ENCODE results near the gene PPP4R3A. TPM values are rescaled to one million over a fixed set of nuclear protein-coding genes. Genes with fewer than 3 reads are reported as not detected.
A peak's percentile ranks its signal among the peaks of the same experiment; 100 is the strongest.
"Not testable (repeated sequence)": the region's sequence is repeated elsewhere in the genome, so short reads cannot be mapped to it uniquely, and the experiment has no call there.

The PPP4R3A gene
- 54.3 TPM for polyA plus RNA-seq (2013, experiment 1 of 2; ENCODE audit: insufficient read length)
- 51.0 TPM for polyA plus RNA-seq (2013, experiment 2 of 2; ENCODE audit: insufficient read length)

DNA sequence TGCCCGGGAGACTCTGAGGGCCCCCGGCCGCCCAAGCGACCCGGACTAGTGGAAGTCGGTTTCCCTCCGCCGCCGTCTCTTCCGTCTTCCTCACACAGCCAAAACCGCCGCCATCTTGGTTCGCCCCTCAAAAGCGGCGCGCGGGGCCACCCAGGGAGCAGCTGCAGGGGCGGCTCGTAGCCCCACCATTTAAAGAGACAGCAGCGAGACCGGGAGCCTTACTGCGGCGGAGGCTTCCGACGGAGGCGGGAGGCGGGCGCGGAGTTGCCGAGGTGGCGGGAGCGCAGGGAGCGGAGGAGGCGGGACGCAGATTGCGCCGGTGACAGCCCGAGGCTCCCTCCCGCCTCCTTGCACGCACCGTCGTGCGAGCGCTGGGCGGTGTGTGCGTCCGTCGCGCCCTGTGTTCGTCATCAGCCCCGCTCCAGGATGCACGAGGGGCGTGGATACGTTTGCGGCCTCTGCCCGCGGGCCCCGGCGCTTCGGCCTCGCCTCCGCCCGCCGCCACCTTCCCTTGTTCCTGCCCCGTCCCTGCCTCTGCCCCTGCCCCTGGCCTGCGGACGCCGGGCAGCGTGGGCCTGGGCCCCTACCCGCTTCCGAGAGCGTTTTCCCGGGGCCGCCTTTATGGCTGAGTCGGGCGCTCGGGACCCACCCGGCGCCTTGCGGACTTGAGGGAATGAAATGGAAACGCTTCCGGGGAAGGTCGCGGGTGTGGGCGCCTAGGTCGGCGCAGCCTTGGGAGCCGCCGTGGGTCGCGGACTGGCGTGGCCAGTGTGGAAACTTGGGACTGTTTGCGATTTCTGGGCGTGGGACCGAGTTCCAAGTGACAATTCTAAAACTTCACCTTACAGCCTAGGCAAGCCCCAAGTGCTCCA, at the start of gene PPP4R3A:
Gene PPP4R3A (minus strand): TSS at position 140 of the 872 bp plus-strand sequence. CDS start 663 bp downstream, outside the sequence.
- DNase-seq: peak; percentile 98

DNA sequence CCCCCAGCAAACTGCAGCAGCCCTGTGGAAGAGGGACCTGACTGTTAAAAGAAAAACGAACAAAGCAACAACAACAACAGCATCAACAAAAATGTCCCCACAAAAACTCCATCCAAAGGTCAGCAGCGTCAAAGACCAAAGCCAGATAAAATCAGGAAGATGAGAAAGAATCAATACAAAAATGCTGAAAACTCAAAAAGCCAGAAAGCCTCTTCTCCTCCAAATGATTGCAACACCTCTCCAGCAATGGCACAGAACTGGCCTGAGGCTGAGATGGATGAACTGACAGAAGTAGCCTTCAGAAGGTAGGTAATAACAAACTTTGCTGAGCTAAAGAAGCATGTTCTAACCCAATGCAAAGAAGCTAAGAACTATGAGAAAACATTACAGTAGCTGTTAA, 45.4 kb upstream of the PPP4R3A start:
- no peak for DNase-seq

DNA sequence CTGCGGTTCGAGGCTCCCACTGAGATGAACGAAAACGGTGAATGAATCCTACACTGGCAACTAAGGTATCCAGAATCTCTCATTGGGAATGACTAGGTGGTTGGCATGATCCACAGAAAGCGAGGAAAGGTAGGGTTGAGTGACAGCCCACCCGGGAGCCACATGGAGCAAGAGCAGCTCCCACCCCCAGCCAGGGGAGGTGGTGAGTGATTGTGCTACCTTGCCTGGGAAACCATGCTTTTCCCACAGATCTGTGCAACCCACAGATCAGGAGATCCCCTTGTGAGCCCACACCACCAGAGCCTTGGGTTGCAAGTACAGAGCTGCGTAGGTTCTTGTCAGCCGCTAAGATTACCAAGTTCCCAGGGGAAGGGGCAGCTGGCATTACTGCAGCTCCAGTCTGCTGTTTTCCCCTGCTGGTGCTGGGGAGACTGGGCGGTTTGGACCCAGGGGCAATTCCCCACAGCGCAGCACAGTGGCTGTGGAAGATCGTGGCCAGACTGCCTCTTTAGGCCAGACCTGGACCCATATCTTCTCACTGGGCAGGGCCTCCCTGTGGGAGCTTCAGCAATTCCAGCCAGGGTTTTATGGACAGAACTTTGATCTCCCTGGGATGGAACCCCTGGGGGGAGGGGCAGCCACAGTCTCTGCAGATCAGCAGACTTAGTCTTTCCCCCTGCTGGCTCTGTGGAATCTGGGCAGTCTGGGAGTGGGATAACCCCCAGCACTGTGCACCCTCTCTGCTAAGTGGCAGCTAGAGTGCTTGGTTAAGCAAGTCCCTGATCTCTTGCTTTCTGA, 44.6 kb upstream of the PPP4R3A start:
- DNase-seq: no peak

DNA sequence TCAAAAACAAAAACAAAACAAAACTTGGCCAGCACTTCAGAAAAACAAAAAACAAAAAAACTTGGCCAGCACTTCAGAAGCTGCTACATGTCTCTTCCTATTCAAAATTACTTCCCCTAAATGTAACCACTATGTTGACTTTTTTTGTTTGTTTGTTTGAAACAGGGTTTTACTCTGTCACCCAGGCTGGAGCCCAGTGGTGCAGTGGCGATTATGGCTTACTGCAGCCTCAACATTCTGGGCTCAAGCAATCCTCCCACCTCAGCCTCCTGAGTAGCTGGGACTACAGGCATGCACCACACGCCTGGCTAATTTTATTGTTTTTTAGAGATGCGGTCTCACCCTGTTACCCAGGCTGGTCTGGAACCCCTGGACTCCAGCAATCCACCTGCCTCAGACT, 38.0 kb upstream of the PPP4R3A start:
- no peak for DNase-seq

DNA sequence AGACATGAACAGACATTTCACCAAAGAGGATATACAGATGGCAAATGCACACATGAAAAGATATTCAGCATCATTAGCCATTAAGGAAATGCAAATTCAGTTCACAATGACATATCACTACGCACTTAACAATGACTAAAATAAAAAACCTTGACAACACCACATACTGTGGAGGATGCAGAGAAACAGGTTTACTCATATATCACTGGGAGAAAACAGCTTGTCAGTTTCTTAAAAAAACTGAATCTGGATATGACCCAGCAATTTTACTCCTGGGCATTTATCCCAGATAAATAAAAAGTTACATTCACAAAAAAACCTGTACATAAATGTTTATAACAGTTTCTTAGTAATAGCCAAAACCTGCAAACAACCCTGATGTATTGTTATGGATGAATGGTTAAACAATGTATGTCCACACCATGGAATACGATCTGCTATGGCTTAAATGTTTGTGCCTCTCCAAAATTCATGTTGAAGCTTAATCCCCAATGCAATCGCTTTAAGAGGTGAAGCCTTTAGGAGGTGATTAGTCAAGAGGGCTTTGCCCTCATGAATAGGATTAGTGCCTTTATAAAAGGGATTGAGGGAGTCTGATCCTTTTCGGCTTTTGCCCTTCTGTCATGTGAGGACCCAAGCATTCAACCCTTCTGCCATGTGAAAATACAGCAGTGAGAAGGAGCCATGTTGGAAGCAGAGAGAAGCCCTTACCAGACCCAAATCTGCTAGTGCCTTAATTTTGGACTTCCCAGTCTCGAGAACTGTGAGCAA, 36.0 kb upstream of the PPP4R3A start:
- DNase-seq: no peak

DNA sequence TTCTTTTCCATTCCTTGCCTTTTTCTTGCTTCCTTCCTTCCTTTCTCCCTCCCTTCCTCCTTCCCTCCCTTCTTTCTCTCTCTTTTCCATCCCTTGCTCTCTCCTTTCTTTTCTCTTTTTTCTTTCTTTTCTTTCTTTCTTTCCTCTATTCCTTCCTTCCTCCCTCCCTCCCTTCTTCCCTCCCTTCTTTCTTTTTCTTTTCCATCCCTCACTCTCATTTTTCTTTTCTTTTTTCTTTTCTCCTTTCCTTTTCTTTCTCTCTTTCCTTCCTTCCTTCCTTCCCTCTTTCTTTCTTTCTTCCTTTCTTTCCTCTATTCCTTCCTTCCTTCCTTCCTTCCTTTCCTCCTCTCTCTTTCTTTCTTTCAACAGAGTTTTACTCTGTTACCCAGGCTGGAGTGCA, 35.1 kb upstream of the PPP4R3A start:
- no peak for DNase-seq

DNA sequence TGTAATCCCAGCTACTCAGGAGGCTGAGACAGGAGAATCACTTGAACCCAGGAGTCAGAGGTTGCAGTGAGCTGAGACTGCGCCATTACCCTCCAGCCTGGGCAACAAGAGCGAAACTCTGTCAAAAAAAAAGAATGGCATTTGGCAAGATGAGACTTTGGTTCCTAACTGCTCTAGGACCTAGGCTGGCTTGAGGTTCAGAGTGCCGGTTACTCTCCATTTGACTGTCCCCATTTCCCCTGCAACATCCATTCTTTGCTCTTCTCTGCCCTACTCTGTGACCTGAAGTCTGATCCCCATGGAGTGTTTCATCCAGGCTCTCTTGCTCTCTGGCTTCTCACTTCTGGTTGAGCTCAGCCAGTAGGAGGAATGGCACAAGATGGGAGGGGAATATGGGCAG, 26.2 kb upstream of the PPP4R3A start:
- no peak for DNase-seq

DNA sequence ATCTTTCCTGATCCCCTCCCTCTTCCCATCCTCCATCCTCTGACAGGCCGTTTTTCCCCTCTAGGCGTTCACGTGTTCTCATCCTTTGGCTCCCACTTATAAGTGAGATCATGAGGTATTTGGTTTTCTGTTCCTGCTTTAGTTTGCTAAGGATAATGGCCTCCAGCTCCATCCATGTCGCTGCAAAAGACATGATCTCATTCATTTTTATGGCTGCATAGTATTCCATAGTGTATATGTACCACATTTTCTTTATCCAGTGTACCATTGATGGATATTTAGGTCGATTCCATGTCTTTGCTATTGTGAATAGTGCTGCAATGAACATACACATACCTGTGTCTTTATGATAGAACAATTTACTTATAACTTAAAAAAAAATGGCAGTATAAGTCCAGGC, 23.9 kb upstream of the PPP4R3A start:
- DNase-seq: not testable (repeated sequence)

DNA sequence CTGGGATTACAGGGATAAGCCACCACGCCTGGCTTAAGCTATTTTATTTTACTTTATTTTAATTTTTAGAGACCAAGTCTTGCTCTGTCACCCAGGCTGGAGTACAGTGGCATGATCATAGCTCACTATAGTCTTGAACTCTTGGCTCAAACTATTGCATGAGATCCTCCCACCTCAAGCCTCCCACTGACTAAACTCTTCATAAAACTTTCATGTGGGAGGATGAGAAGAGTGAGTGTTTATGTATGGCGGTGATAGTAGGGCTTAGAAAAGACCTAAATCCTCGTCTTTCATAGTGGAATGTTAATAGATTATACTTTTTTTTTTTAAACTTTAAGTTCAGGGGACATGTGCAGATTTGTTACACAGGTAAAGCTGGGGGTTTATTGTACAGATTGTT, 23.5 kb upstream of the PPP4R3A start:
- no peak for DNase-seq

DNA sequence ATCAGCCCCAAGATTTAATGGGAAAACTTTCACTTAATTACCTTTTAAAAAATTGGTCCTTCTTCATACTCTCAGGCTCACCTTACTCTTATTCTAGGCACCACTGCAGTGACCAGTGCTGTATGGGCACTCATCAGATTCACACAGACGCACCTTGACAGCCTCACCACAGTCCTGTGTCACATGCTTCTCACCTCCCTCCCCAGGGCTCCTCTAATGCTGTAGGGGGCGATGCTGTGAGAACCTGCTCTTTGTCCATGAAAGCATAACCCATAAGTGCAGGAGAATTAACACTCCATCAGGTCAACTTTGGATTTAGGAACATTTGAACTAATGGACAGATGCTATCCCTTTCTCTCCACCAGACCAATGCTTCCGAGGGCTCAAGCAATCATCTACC, 13.9 kb upstream of the PPP4R3A start:
- no peak for DNase-seq

DNA sequence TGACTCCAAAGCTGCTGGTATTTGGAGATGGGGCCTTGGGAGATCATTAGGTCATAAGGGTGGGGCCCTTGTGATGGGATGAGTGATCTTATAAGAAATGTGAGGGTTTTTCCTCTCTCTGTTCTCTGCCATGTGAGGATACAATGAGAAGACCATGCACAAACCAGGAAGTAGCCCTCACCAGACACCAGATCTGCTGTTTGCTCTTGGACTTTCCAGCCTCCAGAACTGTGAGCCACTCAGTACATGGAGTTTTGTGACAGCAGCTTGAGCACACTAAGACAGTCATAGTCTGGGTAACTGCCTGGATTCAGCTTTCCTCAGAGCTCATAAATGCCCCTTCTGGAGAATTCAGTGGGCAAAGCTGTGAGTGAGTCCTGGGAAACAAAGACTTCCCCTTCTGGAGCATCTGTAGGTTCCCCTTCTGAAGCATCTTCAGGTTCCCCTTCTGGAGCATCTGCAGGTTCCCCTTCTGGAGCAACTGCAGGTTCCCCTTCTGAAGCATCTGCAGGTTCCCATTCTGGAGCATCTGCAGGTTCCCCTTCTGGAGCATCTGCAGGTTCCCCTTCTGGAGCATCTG, 11.0 kb upstream of the PPP4R3A start:
- no peak for DNase-seq

DNA sequence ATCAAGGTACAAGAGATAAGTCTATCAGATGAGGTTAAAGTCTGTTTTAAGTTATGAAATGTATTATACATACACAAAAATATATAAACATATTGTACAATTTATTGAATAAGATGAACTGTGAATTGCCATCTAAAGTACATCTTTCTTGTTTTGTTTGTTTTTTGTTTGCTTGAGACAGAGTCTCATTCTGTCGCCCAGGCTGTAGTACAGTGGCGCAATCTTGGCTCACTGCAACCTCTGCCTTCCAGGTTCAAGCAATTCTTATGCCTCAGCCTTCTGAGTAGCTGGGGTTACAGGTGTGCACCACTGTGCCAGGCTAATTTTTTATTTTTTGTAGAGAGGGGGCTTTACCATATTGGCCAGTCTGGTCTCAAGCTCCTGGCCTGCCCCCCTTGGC, 10.0 kb upstream of the PPP4R3A start:
- DNase-seq: no peak

DNA sequence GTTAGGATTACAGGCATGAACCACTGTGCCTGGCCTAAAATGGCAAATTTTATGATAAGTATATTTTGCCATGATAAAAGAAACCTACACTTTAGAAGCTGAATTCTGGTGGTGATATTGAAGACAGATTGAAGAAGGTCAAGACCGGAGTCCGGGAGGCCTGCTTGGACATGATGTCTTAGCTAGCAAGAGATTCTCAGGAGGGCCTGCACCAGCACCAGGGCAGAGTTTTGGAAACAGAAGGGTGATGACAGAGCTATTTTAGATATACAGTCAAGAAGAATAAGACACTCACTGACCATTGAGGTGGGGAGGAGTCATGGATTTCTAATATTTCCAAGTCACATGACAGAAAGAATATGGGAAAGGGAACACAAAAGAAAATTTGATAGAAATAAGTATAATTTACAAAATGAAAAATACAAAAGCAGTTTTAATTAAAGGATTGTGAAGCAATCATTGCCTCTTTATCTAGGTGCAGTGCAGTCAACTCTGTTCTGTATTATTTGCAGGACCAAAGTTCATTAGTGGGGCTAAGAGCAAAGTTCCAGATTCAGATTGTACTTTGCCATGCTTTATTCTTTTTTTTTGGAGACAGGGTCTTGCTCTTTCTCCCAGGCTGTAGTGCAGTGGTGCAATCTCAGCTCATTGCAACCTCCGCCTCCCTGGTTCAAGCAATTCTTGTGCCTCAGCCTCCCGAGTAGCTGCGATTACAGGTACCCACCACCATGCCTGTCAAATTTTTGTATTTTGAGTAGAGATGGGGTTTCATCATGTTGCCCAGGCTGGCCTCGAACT, 9.3 kb upstream of the PPP4R3A start:
- no peak for DNase-seq

DNA sequence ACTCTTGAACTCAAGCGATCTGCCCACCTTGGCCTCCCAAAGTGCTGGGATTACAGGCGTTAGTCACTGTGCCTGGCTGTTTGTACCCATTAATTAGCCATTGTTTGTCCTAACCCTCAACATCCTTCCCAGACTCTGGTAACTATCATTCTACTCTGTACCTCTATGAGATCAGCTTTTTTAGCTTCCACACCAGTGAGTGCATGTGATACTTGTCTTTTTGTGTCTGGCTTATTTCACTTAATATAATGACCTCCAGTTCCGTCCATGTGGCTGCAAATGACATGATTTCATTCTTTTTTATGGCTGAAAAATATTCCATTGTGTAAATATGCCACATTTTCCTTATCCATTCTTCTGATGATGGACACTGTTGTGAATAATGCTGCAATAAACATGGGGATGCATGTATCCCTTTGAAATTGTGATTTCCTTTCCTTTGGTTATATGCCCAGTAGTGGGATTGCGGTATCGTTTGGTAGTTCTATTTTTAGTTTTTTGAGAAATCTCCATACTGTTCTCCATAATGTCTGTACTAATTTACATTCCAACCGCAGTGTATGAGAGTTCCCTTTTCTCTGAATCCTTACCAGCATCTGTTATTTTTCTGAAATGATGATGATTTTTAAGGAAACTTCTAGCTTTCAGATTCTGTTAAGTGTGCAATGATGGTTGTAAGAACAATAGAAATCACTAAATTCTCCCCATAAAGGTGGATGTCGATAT, 6.7 kb upstream of the PPP4R3A start:
- no peak for DNase-seq

DNA sequence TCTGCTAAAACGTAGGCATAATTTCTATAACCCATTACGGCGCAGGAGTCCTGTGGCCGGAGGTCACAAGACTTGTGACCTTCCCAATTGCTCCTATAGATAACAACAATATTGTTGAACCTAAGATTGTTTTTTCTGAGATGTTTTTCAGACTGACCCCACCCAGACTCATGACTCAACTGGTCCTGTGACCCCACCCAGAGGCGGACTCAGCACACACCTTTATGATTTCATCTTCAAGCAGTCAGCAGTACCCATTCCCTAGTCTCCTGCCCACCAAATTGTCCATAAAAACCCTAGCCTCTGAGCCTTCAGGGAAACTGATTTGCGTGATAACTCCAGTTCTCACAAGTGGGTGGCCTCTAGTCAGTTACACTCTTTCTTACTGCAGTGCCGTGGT, 5.9 kb upstream of the PPP4R3A start:
- no peak for DNase-seq

DNA sequence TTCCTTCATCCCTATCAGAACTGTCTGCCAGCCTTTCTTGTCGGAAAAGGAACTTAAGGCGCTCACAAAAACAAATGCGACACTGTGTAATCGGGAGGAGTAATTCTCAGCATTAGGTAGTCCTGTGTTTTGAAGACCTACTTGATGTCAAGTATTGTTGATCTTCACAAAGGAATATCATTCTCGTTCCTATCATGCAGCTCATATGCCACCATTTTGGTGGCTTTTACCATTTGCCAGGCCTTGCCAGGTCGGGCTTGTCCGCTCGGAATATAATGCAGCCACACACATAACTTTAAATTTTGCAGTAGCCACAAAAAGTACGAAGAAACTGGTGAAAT, 903 bp upstream of the PPP4R3A start:
- no peak for DNase-seq

DNA sequence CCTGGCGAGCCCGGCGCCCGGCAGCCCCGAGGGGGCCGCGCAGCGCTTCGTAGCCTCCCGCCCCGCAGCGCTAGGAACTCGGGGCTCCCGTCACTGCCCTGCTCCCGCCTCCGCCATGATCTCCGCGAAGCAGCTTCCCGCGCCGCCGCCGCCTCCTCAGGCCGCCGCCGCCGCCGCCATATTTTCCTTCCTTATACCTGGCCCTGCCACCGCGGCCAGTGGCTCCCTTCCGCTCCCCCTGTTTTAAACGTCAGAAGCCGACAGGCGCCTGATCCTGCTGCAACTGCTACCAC, 286 bp downstream of the PPP4R3A start:
- no peak for DNase-seq

DNA sequence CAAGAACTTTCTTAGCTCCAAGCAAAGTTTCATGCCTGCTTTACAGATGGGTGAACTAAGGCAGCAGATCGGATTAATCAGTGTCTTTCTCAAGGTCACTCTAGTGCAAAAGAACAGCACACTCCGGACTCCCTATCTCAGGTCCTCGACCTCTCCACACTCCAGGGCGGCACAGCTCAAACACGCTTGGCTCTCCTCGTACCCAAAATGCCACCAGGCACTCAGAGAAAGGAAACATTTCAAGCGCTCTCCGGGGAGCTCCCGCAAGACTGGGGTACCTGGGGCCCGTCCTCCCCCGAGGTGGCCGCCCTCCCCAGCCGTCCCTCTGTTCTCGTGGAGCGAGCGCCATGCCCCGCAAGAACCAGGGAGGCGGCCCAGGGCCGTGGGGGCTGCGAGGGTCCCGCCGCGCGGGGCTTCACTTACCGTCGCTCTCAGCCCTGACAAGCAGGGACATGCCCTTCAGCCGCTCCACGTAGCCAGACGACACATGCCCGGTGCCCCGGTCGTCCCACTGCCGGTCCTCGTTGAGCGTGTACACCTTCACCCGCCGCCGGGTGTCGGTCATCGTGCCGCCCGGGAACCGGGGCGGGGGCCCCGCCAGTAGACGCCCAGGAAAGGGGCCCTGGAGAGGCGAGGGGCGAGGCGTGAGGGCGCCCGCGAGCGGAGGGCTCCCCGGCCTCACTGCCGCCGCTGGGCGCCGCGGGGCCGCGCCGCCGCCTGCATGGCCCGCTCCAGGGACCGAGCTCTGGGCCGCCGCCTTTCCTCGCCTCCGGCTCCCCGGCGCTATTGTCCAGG, 830 bp downstream of the PPP4R3A start:
- peak; percentile 16 for DNase-seq

DNA sequence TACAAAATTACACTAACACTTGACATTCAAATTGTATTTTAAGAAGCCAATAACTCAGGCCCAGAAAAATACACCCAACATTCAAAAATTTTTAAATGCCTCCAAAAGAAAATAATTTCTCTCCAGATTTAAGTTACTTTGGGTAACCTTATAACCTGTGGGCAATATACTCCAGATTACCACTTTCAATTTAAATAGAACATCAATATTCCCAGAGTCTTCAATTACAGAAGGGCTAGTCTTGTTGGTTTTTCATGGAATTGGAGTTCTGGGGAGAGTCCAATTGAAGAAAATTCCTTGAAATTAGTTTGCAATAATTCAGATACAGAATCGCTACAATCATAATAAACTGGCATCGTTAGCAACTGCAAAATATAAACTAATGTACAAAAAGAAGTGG, 2.0 kb downstream of the PPP4R3A start:
- DNase-seq: no peak

DNA sequence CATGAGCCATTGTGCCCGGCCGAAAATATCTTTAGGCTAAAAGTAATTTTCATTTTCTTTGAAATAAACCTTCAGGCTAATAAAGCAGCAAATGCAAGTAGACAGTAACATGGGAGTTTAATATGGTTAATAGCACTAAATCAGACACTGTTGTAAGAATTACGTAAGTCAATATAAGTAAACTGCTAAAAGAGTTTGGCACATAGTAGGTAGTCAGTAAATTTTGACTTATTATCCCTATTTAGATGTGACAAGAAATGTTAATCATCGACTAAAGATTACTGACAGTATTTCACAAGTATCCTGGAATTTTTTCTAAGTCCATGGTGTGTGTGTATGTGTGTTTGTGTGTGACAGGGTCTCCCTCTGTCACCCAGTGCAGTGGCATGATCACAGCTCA, 3.9 kb downstream of the PPP4R3A start:
- no peak for DNase-seq

Measured in fibroblast of skin of scalp (primary cell).